ENCODE data around the gene SBF1.

SBF1 gene

DNA sequence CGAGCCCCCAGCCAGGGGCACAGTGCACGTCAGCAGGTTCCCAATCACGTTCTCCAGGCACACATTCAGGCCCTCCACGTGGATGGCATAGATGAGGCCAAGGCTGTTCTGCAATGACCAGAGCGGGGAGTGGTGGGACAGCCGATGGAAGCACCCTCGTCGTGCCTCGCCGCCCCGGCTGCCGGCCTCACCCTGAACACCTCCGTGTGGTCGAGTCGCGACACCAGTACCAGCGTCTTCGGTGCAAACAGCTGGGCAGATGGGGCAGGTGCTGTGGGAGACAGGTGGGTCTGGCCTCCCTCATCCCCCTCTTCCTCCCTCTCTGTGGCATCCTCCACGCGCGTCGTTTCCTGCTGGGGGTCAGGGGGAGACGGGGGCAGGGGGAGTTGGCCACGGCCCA is 7.5 kb downstream of the SBF1 start (continued):
- TF ChIP-seq, protein P1, sequence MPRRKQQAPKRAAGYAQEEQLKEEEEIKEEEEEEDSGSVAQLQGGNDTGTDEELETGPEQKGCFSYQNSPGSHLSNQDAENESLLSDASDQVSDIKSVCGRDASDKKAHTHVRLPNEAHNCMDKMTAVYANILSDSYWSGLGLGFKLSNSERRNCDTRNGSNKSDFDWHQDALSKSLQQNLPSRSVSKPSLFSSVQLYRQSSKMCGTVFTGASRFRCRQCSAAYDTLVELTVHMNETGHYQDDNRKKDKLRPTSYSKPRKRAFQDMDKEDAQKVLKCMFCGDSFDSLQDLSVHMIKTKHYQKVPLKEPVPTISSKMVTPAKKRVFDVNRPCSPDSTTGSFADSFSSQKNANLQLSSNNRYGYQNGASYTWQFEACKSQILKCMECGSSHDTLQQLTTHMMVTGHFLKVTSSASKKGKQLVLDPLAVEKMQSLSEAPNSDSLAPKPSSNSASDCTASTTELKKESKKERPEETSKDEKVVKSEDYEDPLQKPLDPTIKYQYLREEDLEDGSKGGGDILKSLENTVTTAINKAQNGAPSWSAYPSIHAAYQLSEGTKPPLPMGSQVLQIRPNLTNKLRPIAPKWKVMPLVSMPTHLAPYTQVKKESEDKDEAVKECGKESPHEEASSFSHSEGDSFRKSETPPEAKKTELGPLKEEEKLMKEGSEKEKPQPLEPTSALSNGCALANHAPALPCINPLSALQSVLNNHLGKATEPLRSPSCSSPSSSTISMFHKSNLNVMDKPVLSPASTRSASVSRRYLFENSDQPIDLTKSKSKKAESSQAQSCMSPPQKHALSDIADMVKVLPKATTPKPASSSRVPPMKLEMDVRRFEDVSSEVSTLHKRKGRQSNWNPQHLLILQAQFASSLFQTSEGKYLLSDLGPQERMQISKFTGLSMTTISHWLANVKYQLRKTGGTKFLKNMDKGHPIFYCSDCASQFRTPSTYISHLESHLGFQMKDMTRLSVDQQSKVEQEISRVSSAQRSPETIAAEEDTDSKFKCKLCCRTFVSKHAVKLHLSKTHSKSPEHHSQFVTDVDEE (CRISPR knock-in tag; IDR thresholded peaks at IDR 0.05) = no peak

DNA sequence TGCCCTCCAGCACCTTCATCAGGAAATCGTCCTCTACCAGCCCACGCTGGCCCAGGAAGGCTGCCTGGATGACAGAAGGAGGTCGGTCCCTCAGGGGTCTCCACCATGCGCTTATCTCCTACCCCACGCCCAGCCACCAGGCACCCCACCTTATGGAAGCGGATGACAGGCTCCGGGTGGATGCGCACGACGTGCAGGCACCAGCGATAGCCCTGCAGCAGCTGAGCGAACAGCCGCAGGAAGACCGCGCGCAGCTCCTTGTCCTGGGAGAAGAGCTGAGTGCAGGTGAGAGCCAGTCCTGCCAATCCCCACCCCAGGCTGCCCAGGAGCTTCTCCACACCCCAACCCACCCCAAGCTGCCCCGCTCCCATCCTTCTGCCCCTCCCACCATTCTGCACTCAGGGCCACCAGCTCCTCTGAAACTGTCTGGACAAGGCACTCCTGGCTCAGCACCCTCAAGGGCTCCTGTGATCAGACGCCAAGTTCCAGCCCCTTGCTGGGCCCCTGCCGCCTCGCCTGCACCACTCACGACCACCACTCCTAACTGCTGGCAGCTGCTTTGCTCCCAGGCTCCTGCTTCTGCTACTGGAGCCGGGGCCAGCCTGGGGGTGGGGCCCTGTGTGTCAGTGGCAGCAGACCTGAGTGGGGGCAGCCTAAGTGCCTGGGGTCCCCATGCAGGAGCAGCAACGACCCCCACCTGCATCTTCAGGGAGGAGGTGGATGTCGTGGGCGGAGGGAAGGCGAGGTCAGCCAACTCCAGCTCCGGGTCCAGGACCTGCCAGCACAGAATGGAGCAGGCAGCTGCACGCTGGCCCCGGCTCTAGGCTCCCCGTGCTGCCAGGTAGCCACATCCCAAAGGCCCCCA is 9.5 kb downstream of the SBF1 start:
- no peak for ATAC-seq
- TF ChIP-seq TOX (CRISPR knock-in tag; IDR thresholded peaks at IDR 0.05; ENCODE audit: borderline replicate concordance) (no peak), CSDC2 (CRISPR knock-in tag; IDR thresholded peaks at IDR 0.05) (no peak), ZFP30 (CRISPR knock-in tag; IDR thresholded peaks at IDR 0.05) (no peak), ZNF565 (CRISPR knock-in tag; conservative IDR thresholded peaks at IDR 0.05; ENCODE audit: low read depth) (no peak), SNAI2 (CRISPR knock-in tag; IDR thresholded peaks at IDR 0.05) (no peak), RARB (CRISPR knock-in tag; IDR thresholded peaks at IDR 0.05) (no peak), CREB5 (CRISPR knock-in tag; IDR thresholded peaks at IDR 0.05; ENCODE audit: low read depth) (no peak), ISL1 (CRISPR knock-in tag; IDR thresholded peaks at IDR 0.05) (no peak), ZNF8 (CRISPR knock-in tag; IDR thresholded peaks at IDR 0.05) (no peak), OSR1 (CRISPR knock-in tag; IDR thresholded peaks at IDR 0.05) (no peak), PPARA (CRISPR knock-in tag; IDR thresholded peaks at IDR 0.05; ENCODE audit: borderline replicate concordance) (no peak), ARNTL (CRISPR knock-in tag; IDR thresholded peaks at IDR 0.05; ENCODE audit: borderline replicate concordance, low read depth) (no peak), ZNF70 (CRISPR knock-in tag; IDR thresholded peaks at IDR 0.05) (no peak), CSRNP3 (CRISPR knock-in tag; IDR thresholded peaks at IDR 0.05) (no peak), ZFP3 (CRISPR knock-in tag; IDR thresholded peaks at IDR 0.05) (no peak), PATZ1 (CRISPR knock-in tag; IDR thresholded peaks at IDR 0.05; ENCODE audit: borderline replicate concordance) (no peak), TCF4 (CRISPR knock-in tag; IDR thresholded peaks at IDR 0.05; ENCODE audit: borderline replicate concordance) (no peak), ESRRG (CRISPR knock-in tag; IDR thresholded peaks at IDR 0.05) (no peak), ZC3H10 (CRISPR knock-in tag; IDR thresholded peaks at IDR 0.05) (no peak)
- TF ChIP-seq, protein P1 (CRISPR knock-in tag; IDR thresholded peaks at IDR 0.05) = no peak

- no peak for ATAC-seq
- TF ChIP-seq ARNTL (CRISPR knock-in tag; IDR thresholded peaks at IDR 0.05; ENCODE audit: borderline replicate concordance, low read depth) = no peak
- TF ChIP-seq CSRNP3 (CRISPR knock-in tag; IDR thresholded peaks at IDR 0.05) = no peak
- no peak for TF ChIP-seq ZNF565 (CRISPR knock-in tag; conservative IDR thresholded peaks at IDR 0.05; ENCODE audit: low read depth)
- TF ChIP-seq RARB (CRISPR knock-in tag; IDR thresholded peaks at IDR 0.05) = no peak
- no peak for TF ChIP-seq OSR1 (CRISPR knock-in tag; IDR thresholded peaks at IDR 0.05)
- TF ChIP-seq CSDC2 (CRISPR knock-in tag; IDR thresholded peaks at IDR 0.05) = no peak
- TF ChIP-seq ZFP3 (CRISPR knock-in tag; IDR thresholded peaks at IDR 0.05) = no peak
- no peak for TF ChIP-seq ZC3H10 (CRISPR knock-in tag; IDR thresholded peaks at IDR 0.05)
- TF ChIP-seq ISL1 (CRISPR knock-in tag; IDR thresholded peaks at IDR 0.05) = no peak
- TF ChIP-seq GLIS3 (CRISPR knock-in tag; IDR thresholded peaks at IDR 0.05) = no peak
- no peak for TF ChIP-seq PATZ1 (CRISPR knock-in tag; IDR thresholded peaks at IDR 0.05; ENCODE audit: borderline replicate concordance)
- TF ChIP-seq ZFP30 (CRISPR knock-in tag; IDR thresholded peaks at IDR 0.05) = no peak
- no peak for TF ChIP-seq TOX (CRISPR knock-in tag; IDR thresholded peaks at IDR 0.05; ENCODE audit: borderline replicate concordance)
These were observed 10.4 kb downstream of the SBF1 start for GRCh38 chr22:50464451-50464850.

Data from SK-N-SH treated with all-trans-retinoic acid at 6 μM for 48 hours (cell line).